Immature natural killer cell (primary cell): ENCODE data around the gene GMPPA. TPM values are rescaled to one million over a fixed set of nuclear protein-coding genes. Genes with fewer than 3 reads are reported as not detected.

Experiments used
- DNase-seq, 3 donors: peaks; one replicate each; pipeline ENCODE4 v3.0.0; 2022; ENCODE audit warnings: mixed read lengths in 1 of 3
- H3K27ac Mint-ChIP-seq, 6 donors: one replicate each; pipeline ENCODE4 v1.8.0; 2020; ENCODE audit warnings: mixed read lengths in 6 of 6, mild to moderate bottlenecking in 5 of 6, inconsistent platforms in 4 of 6, moderate library complexity in 3 of 6
- H3K27me3 Mint-ChIP-seq, 3 donors: one replicate each; pipeline ENCODE4 v1.8.0; 2020 to 2021; ENCODE audit warnings: low read depth in 3 of 3, mild to moderate bottlenecking in 3 of 3, mixed read lengths in 3 of 3, moderate library complexity in 3 of 3, inconsistent platforms in 1 of 3
- H3K36me3 Mint-ChIP-seq, 3 donors: one replicate each; pipeline ENCODE4 v1.8.0; 2020; ENCODE audit warnings: mixed read lengths in 3 of 3, inconsistent platforms in 2 of 3, mild to moderate bottlenecking in 2 of 3
- H3K4me1 Mint-ChIP-seq, 2 donors: one replicate each; pipeline ENCODE4 v1.8.0; 2020; ENCODE audit warnings: inconsistent platforms in 2 of 2, mild to moderate bottlenecking in 2 of 2, mixed read lengths in 2 of 2, moderate library complexity in 1 of 2
- H3K4me3 Mint-ChIP-seq, 5 donors: one replicate each; pipeline ENCODE4 v1.8.0; 2020; ENCODE audit warnings: mild to moderate bottlenecking in 5 of 5, mixed read lengths in 5 of 5, inconsistent platforms in 3 of 5, moderate library complexity in 3 of 5
- H3K9me3 Mint-ChIP-seq, 6 donors: one replicate each; pipeline ENCODE4 v1.8.0; 2020; ENCODE audit warnings: mild to moderate bottlenecking in 6 of 6, mixed read lengths in 6 of 6, inconsistent platforms in 4 of 6, moderate library complexity in 3 of 6
- polyA plus RNA-seq, 3 donors: library from polyadenylated mRNA; unstranded; fragments of 300-500 nt; fragmentation: Illumina TruSeq; gene quantifications; one replicate each; pipeline ENCODE4 v1.2.3, GENCODE V29; 2021

The GMPPA gene
- polyA plus RNA-seq, 3 donors from 2014 or later, result 21.4 to 40.9 (median 37.1) TPM

DNA sequence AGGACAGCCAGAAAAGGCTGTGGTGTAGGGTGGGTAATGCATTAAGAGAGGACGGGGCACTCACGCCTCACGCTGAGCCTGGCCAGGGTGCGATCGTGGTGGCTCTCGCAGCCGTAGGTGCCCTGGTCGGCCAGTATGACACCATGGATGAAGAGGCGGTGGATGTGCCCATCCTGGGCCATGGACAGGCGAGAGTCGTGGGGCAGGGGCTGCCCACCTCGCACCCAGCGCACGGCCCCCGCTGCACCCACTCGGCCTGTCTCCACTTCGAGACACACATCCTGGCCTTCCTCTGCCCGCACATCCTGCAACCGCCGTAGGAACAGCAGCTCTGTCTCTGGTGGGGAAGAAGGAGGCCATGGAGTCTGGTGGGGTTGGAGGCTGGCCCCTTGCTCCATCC is 57.3 kb downstream of the GMPPA start:
- H3K36me3 Mint-ChIP-seq, result no peaks in the 10 kb centered on the region
- H3K27ac Mint-ChIP-seq, result no peak overlapping the region
- DNase-seq, result no peak
- H3K4me3 Mint-ChIP-seq, result no peak overlapping the region
- H3K27me3 Mint-ChIP-seq, result peaks cover under 1 to 22% (median 4%) of the 10 kb centered on the region in 3 donors
- H3K4me1 Mint-ChIP-seq, result peaks cover 4 to 11% of the 10 kb centered on the region in 2 donors
- peaks cover 0 to 4% (median 0%) of the 10 kb centered on the region in 6 donors for H3K9me3 Mint-ChIP-seq

- Mint-ChIP-seq H3K27me3 (peaks cover 0 to 21% (median 4%) of the 10 kb centered on the region in 3 donors), H3K9me3 (peaks cover 0 to 4% (median 0%) of the 10 kb centered on the region in 6 donors), H3K27ac (no peak overlapping the region), H3K4me1 (peaks cover 4 to 8% of the 10 kb centered on the region in 2 donors), H3K36me3 (no peaks in the 10 kb centered on the region), H3K4me3 (no peak overlapping the region)
- DNase-seq, result no peak
Observed at GRCh38 chr2:219556413-219556812, 57.7 kb downstream of the GMPPA start.

Other genes with a start within 250 kb of the GMPPA start
- gene TUBA4B, start 245.6 kb upstream of the GMPPA start, polyA plus RNA-seq, result not detected
- gene TUBA4A, start 245.0 kb upstream of the GMPPA start, polyA plus RNA-seq, result 100 to 1,000 TPM in 2 of 3 donors, 10 to 100 TPM in 1; 88.6 to 137 (median 124) TPM
- gene DNAJB2, start 219.5 kb upstream of the GMPPA start, polyA plus RNA-seq, result 1 to 10 TPM; 2.8 to 3.6 (median 2.9) TPM
- under 1 TPM in 1 of 3 donors, not detected in 2; 0.41 TPM for gene PTPRN, start 189.5 kb upstream of the GMPPA start, polyA plus RNA-seq
- not detected for gene RESP18, start 166.1 kb upstream of the GMPPA start, polyA plus RNA-seq
- 10 to 100 TPM; 77.4 to 97.9 (median 78.9) TPM for gene DNPEP, start 111.0 kb upstream of the GMPPA start, polyA plus RNA-seq
- not detected for gene DES, start 80.5 kb upstream of the GMPPA start, polyA plus RNA-seq
- not detected for gene SPEG, start 64.0 kb upstream of the GMPPA start, polyA plus RNA-seq
- not detected for gene ASIC4, start 15.6 kb downstream of the GMPPA start, polyA plus RNA-seq
- gene CHPF, start 44.9 kb downstream of the GMPPA start, polyA plus RNA-seq, result 10 to 100 TPM in 2 of 3 donors, 1 to 10 TPM in 1; 6.1 to 20.8 (median 18.6) TPM
- gene TMEM198, start 45.1 kb downstream of the GMPPA start, polyA plus RNA-seq, result under 1 TPM in 1 of 3 donors, not detected in 2; 0.44 TPM
- gene OBSL1, start 72.6 kb downstream of the GMPPA start, polyA plus RNA-seq, result under 1 TPM in 1 of 3 donors, not detected in 2; 0.53 TPM
- not detected for gene INHA, start 73.4 kb downstream of the GMPPA start, polyA plus RNA-seq
- 10 to 100 TPM; 12.6 to 18.4 (median 16.6) TPM for gene STK11IP, start 99.0 kb downstream of the GMPPA start, polyA plus RNA-seq
- gene SLC4A3, start 128.7 kb downstream of the GMPPA start, polyA plus RNA-seq, result under 1 TPM in 1 of 3 donors, not detected in 2; 0.52 TPM